Aorta (tissue), 5 donors: ENCODE measurements around the gene CACTIN. TPM values are rescaled to one million over a fixed set of nuclear protein-coding genes. Genes with fewer than 3 reads are reported as not detected.
A peak's percentile ranks its signal among the peaks of the same experiment; 100 is the strongest.

Experiments used
- ATAC-seq: fragments of 200-7000 bp; cut with Tn5 transposase; one replicate; pipeline ENCODE4 v1.9.1; 2022; ENCODE audit warnings: moderate library complexity; ENCODE audit not compliant: low FRiP score
- DNase-seq, 2 donors: peaks; one replicate each; pipeline ENCODE4 v3.0.0-alpha.2; 2020
- H3K27ac ChIP-seq, 2 donors: one replicate each; pipeline ENCODE4 v1.5.1; 2013; ENCODE audit warnings: low read length in 2 of 2, mild to moderate bottlenecking in 2 of 2, moderate library complexity in 2 of 2, control low read depth in 1 of 2, inconsistent platforms in 1 of 2, low read depth in 1 of 2
- H3K27me3 ChIP-seq, 2 donors: one replicate each; pipeline ENCODE4 v1.6.1; 2013; ENCODE audit warnings: control low read depth in 1 of 2, low read length in 1 of 2, mild to moderate bottlenecking in 1 of 2, moderate library complexity in 1 of 2; ENCODE audit not compliant: insufficient read depth in 2 of 2, control insufficient read depth in 1 of 2
- H3K36me3 ChIP-seq, 2 donors: one replicate each; pipeline ENCODE4 v1.6.1; 2013; ENCODE audit warnings: control low read depth in 1 of 2, low read length in 1 of 2, mild to moderate bottlenecking in 1 of 2; ENCODE audit not compliant: insufficient read depth in 2 of 2, control insufficient read depth in 1 of 2
- H3K4me1 ChIP-seq, 2 donors: one replicate each; pipeline ENCODE4 v1.6.1; 2013; ENCODE audit warnings: low read length in 2 of 2, control low read depth in 1 of 2, mild to moderate bottlenecking in 1 of 2, moderate library complexity in 1 of 2; ENCODE audit not compliant: insufficient read depth in 2 of 2, control insufficient read depth in 1 of 2
- H3K4me3 ChIP-seq, 2 donors: one replicate each; pipeline ENCODE4 v1.5.1; 2013; ENCODE audit warnings: low read length in 2 of 2, control low read depth in 1 of 2, mild to moderate bottlenecking in 1 of 2
- H3K9me3 ChIP-seq: one replicate; pipeline ENCODE4 v1.6.1; 2013; ENCODE audit warnings: mild to moderate bottlenecking, low read length; ENCODE audit not compliant: control insufficient read depth
- WGBS, 2 donors: extraction: QIAGEN DNeasy Blood & Tissue Kit; methylation state at CpG; one replicate each; pipeline ENCODE4 v1.1.7; 2013; 5-methylcytosine and 5-hydroxymethylcytosine counted together
- intact Hi-C, 2 donors: fragments of 100-400 bp; cut with DNase I; formaldehyde crosslinking; loops; one replicate each; pipeline versions ENCODE4 v1.14.2 to v1.15.0; 2022
- polyA plus RNA-seq, 2 donors: library from polyadenylated mRNA; stranded (reverse); fragments of 200-250 nt; gene quantifications; one replicate each; pipeline ENCODE4 v1.2.3, GENCODE V29; 2013
- total RNA-seq, 2 donors: library from RNA; stranded (reverse); fragmentation: NEBNext Ultra II Directional; extraction: Animal tissue kit (Norgen Biotek cat#: 25700); gene quantifications; one replicate each; pipeline ENCODE4 v1.2.1, GENCODE V29; 2021
- donor health status: healthy with polysubstance abuse.
- donor health status: Bipolar disorder and iron deficiency.
- donor health status: DM: no; HTN: no; CAD: no.
- donor health status: DM: no; HTN: no; CAD: no.
- donor health status: DM: yes; HTN: yes; CAD: no.

The CACTIN gene
- total and polyA plus RNA-seq, 4 donors = 4.5 to 19.3 (median 17.3) TPM

GRCh38 chr19:3610745-3611717 lies 15.6 kb downstream of the CACTIN start:
- intact Hi-C loops = loop anchor here in 1 of 2 donors (10.0 kb wide), 1 partner anchor 306 kb away; no protein-coding TSS in a partner anchor

GRCh38 chr19:3609779-3610719 lies 16.5 kb downstream of the CACTIN start:
- peak; percentile 63 to 76 for DNase-seq
- no peaks in the 10 kb centered on the region for H3K4me1 ChIP-seq
- intact Hi-C loops = loop anchor here in 1 of 2 donors (5.0 to 10.0 kb wide), 2 partner anchors 38 to 305 kb away; partner anchors contain the start of gene HMG20B

More at GRCh38 chr19:3610745-3611717, 15.6 kb downstream of the CACTIN start:
- DNase-seq (peak; percentile 49 to 74), ATAC-seq (no peak)
- no peaks in the 10 kb centered on the region for H3K27me3 ChIP-seq
- 62 to 69% methylated on average over 38 to 41 of the region's 41 CpGs for WGBS, 2 donors
- H3K27ac ChIP-seq = peak overlapping the region in 1 of 2 donors; percentile 23
- no peaks in the 10 kb centered on the region for H3K4me1 ChIP-seq
- H3K36me3 ChIP-seq = no peaks in the 10 kb centered on the region
- no peaks in the 10 kb centered on the region for H3K9me3 ChIP-seq
- H3K4me3 ChIP-seq = no peak overlapping the region

GRCh38 chr19:3608750-3609322 lies 17.8 kb downstream of the CACTIN start:
- H3K27ac ChIP-seq = peak overlapping the region in 1 of 2 donors; percentile 55

More at GRCh38 chr19:3609779-3610719, 16.5 kb downstream of the CACTIN start:
- peak overlapping the region in 1 of 2 donors; percentile 55 for H3K27ac ChIP-seq
- WGBS, 2 donors = 19 to 28% methylated on average over 24 of the region's 24 CpGs
- H3K27me3 ChIP-seq = no peaks in the 10 kb centered on the region
- H3K4me3 ChIP-seq = no peak overlapping the region
- no peaks in the 10 kb centered on the region for H3K36me3 ChIP-seq
- ATAC-seq = no peak
- no peaks in the 10 kb centered on the region for H3K9me3 ChIP-seq

GRCh38 chr19:3608079-3608641 lies 18.4 kb downstream of the CACTIN start:
- WGBS, 2 donors = 43 to 54% methylated on average over 3 of the region's 3 CpGs
- DNase-seq (no peak), ATAC-seq (no peak)
- Histone ChIP-seq H3K4me1 (peaks cover 0 to 2% of the 10 kb centered on the region in 2 donors), H3K27me3 (no peaks in the 10 kb centered on the region), H3K9me3 (no peaks in the 10 kb centered on the region), H3K36me3 (no peaks in the 10 kb centered on the region), H3K4me3 (no peak overlapping the region), H3K27ac (peak overlapping the region in 1 of 2 donors; percentile 63)
- intact Hi-C loops = loop anchor here in 1 of 2 donors (5.0 kb wide), 1 partner anchor 36 kb away; the partner anchor contains the start of gene HMG20B

More at GRCh38 chr19:3608750-3609322, 17.8 kb downstream of the CACTIN start:
- no peaks in the 10 kb centered on the region for H3K27me3 ChIP-seq
- peaks cover 0 to 2% of the 10 kb centered on the region in 2 donors for H3K4me1 ChIP-seq
- intact Hi-C loops = loop anchor here in 1 of 2 donors (5.0 kb wide), 1 partner anchor 37 kb away; the partner anchor contains the start of gene HMG20B
- H3K9me3 ChIP-seq = no peaks in the 10 kb centered on the region
- H3K4me3 ChIP-seq = no peak overlapping the region
- WGBS, 2 donors = 36 to 42% methylated on average over 16 to 21 of the region's 21 CpGs
- H3K36me3 ChIP-seq = no peaks in the 10 kb centered on the region
- DNase-seq = peak in 1 of 2 donors; percentile 80
- no peak for ATAC-seq

- peak overlapping the region; percentile 12 to 63 for H3K27ac ChIP-seq
- 2 to 7% methylated on average over 19 to 22 of the region's 22 CpGs for WGBS, 2 donors
- no peaks in the 10 kb centered on the region for H3K9me3 ChIP-seq
- H3K36me3 ChIP-seq = no peaks in the 10 kb centered on the region
- ATAC-seq = peak; percentile 21
- no peaks in the 10 kb centered on the region for H3K27me3 ChIP-seq
- H3K4me3 ChIP-seq = peak overlapping the region; percentile 78 to 89
- intact Hi-C loops = loop anchor here in 1 of 2 donors (5.0 kb wide), 1 partner anchor 35 kb away; the partner anchor contains the start of gene HMG20B
- H3K4me1 ChIP-seq = peaks cover 0 to 2% of the 10 kb centered on the region in 2 donors
- peak; percentile 86 to 88 for DNase-seq
Measured at GRCh38 chr19:3607303-3608078, 19.1 kb downstream of the CACTIN start.

GRCh38 chr19:3606690-3607289 lies 19.8 kb downstream of the CACTIN start, which contains the start of gene TBXA2R:
TSS of gene TBXA2R (minus strand) at chr19:3606875. CDS start at chr19:3600634, 6,241 bp downstream.
- H3K9me3 ChIP-seq = no peaks in the 10 kb centered on the region
- peak; percentile 72 for ATAC-seq
- 1% methylated on average over 44 to 46 of the region's 46 CpGs for WGBS, 2 donors

More at GRCh38 chr19:3606690-3607289, 19.8 kb downstream of the CACTIN start, which contains the start of gene TBXA2R:
- Histone ChIP-seq H3K4me3 (peak within 1 kb of the TSS; percentile 78 to 89), H3K4me1 (peaks cover 0 to 2% of the 10 kb centered on the region in 2 donors), H3K27me3 (no peaks in the 10 kb centered on the region), H3K27ac (peak within 1 kb of the TSS; percentile 65 to 98), H3K36me3 (no peaks in the 10 kb centered on the region)
- peak; percentile 90 to 95 for DNase-seq
- intact Hi-C loops = loop anchor here in 1 of 2 donors (5.0 kb wide), 1 partner anchor 34 kb away; the partner anchor contains the start of gene HMG20B
